ENCODE measurements around the gene SLC47A2. TPM values are rescaled to one million over a fixed set of nuclear protein-coding genes. Genes with fewer than 3 reads are reported as not detected.

Gene SLC47A2
- total and polyA plus RNA-seq, 9 of the 15 experiments (the other 6 are each of a cell fraction or from before 2014, with no cell fraction given), result not detected

- no peak overlapping the region for H3K4me3 ChIP-seq
- no peaks in the 10 kb centered on the region for H3K9me1 ChIP-seq (ENCODE audit: control insufficient read depth, insufficient read depth, low read length)
- FAIRE-seq (no peak), ATAC-seq (peak; percentile 71), DNase-seq (ENCODE audit: extremely low read depth in 1 of 4, low spot score in 3 of 4) (peak in 3 of 4 experiments; percentile 15 to 28 (median 16))
- H3K27ac ChIP-seq (ENCODE audit: extremely low read depth, low read depth, low read length), result no peak overlapping the region
- peaks cover 0 to 3% of the 10 kb centered on the region in 2 experiments; a peak in 2 of 5 replicates for H3K4me1 ChIP-seq (replicated peaks in 1 of 2; ENCODE audit: control insufficient read depth in 2 of 2, insufficient read depth in 2 of 2, low read length in 2 of 2)
- intact Hi-C loops (cut with micrococcal nuclease), result no loop called here
- POLR2A ChIA-PET, result no interaction called here
- in situ Hi-C loops (cut with MboI), result no loop called here
- no peaks in the 10 kb centered on the region for H3K9me3 ChIP-seq (replicated peaks; ENCODE audit: control insufficient read depth, insufficient read depth, low read depth, low read length)
- WGBS (ENCODE audit: insufficient coverage, low coverage, missing lambda C conversion rate), result 0% methylated on average over 4 of the region's 18 CpGs
- no peak overlapping the region for H2AFZ ChIP-seq (ENCODE audit: low read depth, low read length)
- no peak for TF ChIP-seq MTA1 (IDR thresholded peaks at IDR 0.05; ENCODE audit: borderline replicate concordance)
- TF ChIP-seq, protein P1, sequence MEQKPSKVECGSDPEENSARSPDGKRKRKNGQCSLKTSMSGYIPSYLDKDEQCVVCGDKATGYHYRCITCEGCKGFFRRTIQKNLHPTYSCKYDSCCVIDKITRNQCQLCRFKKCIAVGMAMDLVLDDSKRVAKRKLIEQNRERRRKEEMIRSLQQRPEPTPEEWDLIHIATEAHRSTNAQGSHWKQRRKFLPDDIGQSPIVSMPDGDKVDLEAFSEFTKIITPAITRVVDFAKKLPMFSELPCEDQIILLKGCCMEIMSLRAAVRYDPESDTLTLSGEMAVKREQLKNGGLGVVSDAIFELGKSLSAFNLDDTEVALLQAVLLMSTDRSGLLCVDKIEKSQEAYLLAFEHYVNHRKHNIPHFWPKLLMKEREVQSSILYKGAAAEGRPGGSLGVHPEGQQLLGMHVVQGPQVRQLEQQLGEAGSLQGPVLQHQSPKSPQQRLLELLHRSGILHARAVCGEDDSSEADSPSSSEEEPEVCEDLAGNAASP (IDR thresholded peaks at IDR 0.05), result no peak
- TF ChIP-seq HDAC1 (IDR thresholded peaks at IDR 0.05), result no peak
- TF ChIP-seq, protein P2, sequence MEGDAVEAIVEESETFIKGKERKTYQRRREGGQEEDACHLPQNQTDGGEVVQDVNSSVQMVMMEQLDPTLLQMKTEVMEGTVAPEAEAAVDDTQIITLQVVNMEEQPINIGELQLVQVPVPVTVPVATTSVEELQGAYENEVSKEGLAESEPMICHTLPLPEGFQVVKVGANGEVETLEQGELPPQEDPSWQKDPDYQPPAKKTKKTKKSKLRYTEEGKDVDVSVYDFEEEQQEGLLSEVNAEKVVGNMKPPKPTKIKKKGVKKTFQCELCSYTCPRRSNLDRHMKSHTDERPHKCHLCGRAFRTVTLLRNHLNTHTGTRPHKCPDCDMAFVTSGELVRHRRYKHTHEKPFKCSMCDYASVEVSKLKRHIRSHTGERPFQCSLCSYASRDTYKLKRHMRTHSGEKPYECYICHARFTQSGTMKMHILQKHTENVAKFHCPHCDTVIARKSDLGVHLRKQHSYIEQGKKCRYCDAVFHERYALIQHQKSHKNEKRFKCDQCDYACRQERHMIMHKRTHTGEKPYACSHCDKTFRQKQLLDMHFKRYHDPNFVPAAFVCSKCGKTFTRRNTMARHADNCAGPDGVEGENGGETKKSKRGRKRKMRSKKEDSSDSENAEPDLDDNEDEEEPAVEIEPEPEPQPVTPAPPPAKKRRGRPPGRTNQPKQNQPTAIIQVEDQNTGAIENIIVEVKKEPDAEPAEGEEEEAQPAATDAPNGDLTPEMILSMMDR (IDR thresholded peaks at IDR 0.05 in 2 of 3, conservative IDR thresholded peaks at IDR 0.05 in 1 of 3; ENCODE audit: insufficient read depth in 2 of 3, low read depth in 1 of 3, low read length in 3 of 3), result peak; percentile 40 to 51 (median 43); a peak in 4 of 6 replicates
- TF ChIP-seq CBX2 (IDR thresholded peaks at IDR 0.05; ENCODE audit: insufficient read depth, low read length, poor library complexity, severe bottlenecking), result no peak
- TF ChIP-seq SRSF7 (optimal IDR thresholded peaks at IDR 0.05; ENCODE audit: low read depth, low read length), result no peak
- TF ChIP-seq RAD21 (CRISPR knock-in tag; conservative IDR thresholded peaks at IDR 0.05 in 1 of 2, IDR thresholded peaks at IDR 0.05 in 1 of 2), result peak; percentile 25 to 52; a peak in 3 of 4 replicates
- no peaks in the 10 kb centered on the region for H3K79me2 ChIP-seq (ENCODE audit: control insufficient read depth, insufficient read depth, low read length)
- no peak overlapping the region for H3K9ac ChIP-seq (ENCODE audit: insufficient read depth in 1 of 2, low read depth in 2 of 2, low read length in 2 of 2)
- no peak overlapping the region for H3K4me2 ChIP-seq (ENCODE audit: insufficient read depth, low read length)
- CTCF ChIA-PET (ENCODE audit: low intra/inter-chr PET ratio), result no interaction called here
- no TSS peak for BruUV-seq (replicated peaks)
- H4K20me1 ChIP-seq (replicated peaks; ENCODE audit: control insufficient read depth, insufficient read depth, low read length), result no peaks in the 10 kb centered on the region
- H3K36me3 ChIP-seq (ENCODE audit: control insufficient read depth, insufficient read depth, low read length), result no peaks in the 10 kb centered on the region
- H3K27me3 ChIP-seq (ENCODE audit: control insufficient read depth in 2 of 2, insufficient read depth in 2 of 2, low read length in 2 of 2), result peaks cover 0 to 44% of the 10 kb centered on the region in 2 experiments; a peak in 2 of 5 replicates
These were observed 2.4 kb upstream of the SLC47A2 start for GRCh38 chr17:19718613-19719354.
